Thyroid gland (tissue), 4 donors: ENCODE measurements around the gene GPC1. TPM values are rescaled to one million over a fixed set of nuclear protein-coding genes. Genes with fewer than 3 reads are reported as not detected.

ENCODE experiments used
- DNase-seq, 2 donors: peaks; one replicate each; pipeline ENCODE4 v3.0.0-alpha.2; 2019
- H3K27ac ChIP-seq, 3 donors: fragments of 200-600 bp; sonication (generic); 1 replicate in 2 of 3; 2 replicates in 1 of 3; pipeline ENCODE4 v1.5.1; 2016 to 2019; ENCODE audit warnings: mild to moderate bottlenecking in 1 of 3, moderate library complexity in 1 of 3
- H3K27me3 ChIP-seq: fragments of 200-600 bp; sonication (generic); one replicate; pipeline ENCODE4 v1.5.1; 2019
- H3K36me3 ChIP-seq, 2 donors: fragments of 200-600 bp; sonication (generic); one replicate each; pipeline ENCODE4 v1.5.1; 2016 to 2019
- H3K4me1 ChIP-seq, 2 donors: fragments of 200-600 bp; sonication (generic); one replicate each; pipeline ENCODE4 v1.5.1; 2017 to 2019
- H3K4me3 ChIP-seq, 3 donors: fragments of 200-600 bp; sonication (generic); replicated peaks in 1 of 3; 1 replicate in 2 of 3; 2 replicates in 1 of 3; pipeline ENCODE4 v1.5.1; 2016; ENCODE audit warnings: mild to moderate bottlenecking in 1 of 3
- H3K9me3 ChIP-seq: fragments of 200-600 bp; sonication (generic); one replicate; pipeline ENCODE4 v1.5.1; 2017
- CTCF ChIP-seq, 6 experiments: fragments of 200-600 bp in 3 of 6; fragments of 450-650 bp in 3 of 6; sonication (generic) in 3 of 6; IDR thresholded peaks; one replicate each; pipeline ENCODE4 v1.5.1; 2016 to 2019; ENCODE audit warnings: antibody characterized with exemption in 6 of 6, mild to moderate bottlenecking in 2 of 6, inconsistent platforms in 1 of 6, moderate library complexity in 1 of 6
- POLR2A ChIP-seq, 2 donors: fragments of 450-650 bp; IDR thresholded peaks; one replicate each; pipeline ENCODE4 v1.6.1; 2017; ENCODE audit warnings: antibody characterized with exemption in 2 of 2, mild to moderate bottlenecking in 2 of 2, moderate library complexity in 1 of 2
- WGBS, 2 donors: methylation state at CpG; one replicate each; pipeline ENCODE4 v1.1.5; 2017; 5-methylcytosine and 5-hydroxymethylcytosine counted together
- intact Hi-C: fragments of 100-400 bp; cut with DNase I; formaldehyde crosslinking; loops from one replicate; pipeline ENCODE4 v1.15.1; 2023
- total RNA-seq, 4 donors: library from RNA; depleted of rRNA; stranded (reverse); fragments of >200 nt; gene quantifications; one replicate each; pipeline ENCODE4 v1.2.3, GENCODE V29; 2016

The GPC1 gene
- total RNA-seq, 4 donors from 2014 or later: 14.1 to 35.5 (median 26.8) TPM

GRCh38 chr2:240439698-240440151 lies 4.3 kb downstream of the GPC1 start:
- 91 to 98% methylated on average over 8 to 13 of the region's 15 CpGs for WGBS, 2 donors
- no peaks in the 10 kb centered on the region for H3K36me3 ChIP-seq
- TF ChIP-seq POLR2A (IDR thresholded peaks at IDR 0.05) (no peak), CTCF (IDR thresholded peaks at IDR 0.05) (no peak)
- H3K9me3 ChIP-seq: no peaks in the 10 kb centered on the region
- DNase-seq: no peak
- H3K27me3 ChIP-seq: no peaks in the 10 kb centered on the region
- intact Hi-C loops: loop anchor here (2.0 kb wide), 1 partner anchor 207 kb away; no protein-coding TSS in a partner anchor
- H3K27ac ChIP-seq: no peak overlapping the region
- H3K4me1 ChIP-seq: peaks cover 18 to 26% of the 10 kb centered on the region in 2 donors
- no peak overlapping the region for H3K4me3 ChIP-seq

GRCh38 chr2:240440251-240440650 lies 4.8 kb downstream of the GPC1 start:
- H3K4me1 ChIP-seq: peaks cover 18 to 24% of the 10 kb centered on the region in 2 donors
- WGBS, 2 donors: 92 to 94% methylated on average over 10 of the region's 12 CpGs

GRCh38 chr2:240440704-240441320 lies 5.3 kb downstream of the GPC1 start:
- intact Hi-C loops: no loop called here
- no peak overlapping the region for H3K27ac ChIP-seq
- H3K4me3 ChIP-seq: no peak overlapping the region
- DNase-seq: no peak
- H3K9me3 ChIP-seq: no peaks in the 10 kb centered on the region
- no peak for TF ChIP-seq CTCF (IDR thresholded peaks at IDR 0.05)
- TF ChIP-seq POLR2A (IDR thresholded peaks at IDR 0.05): no peak
- WGBS, 2 donors: 90 to 100% methylated on average over 4 to 6 of the region's 18 CpGs
- H3K36me3 ChIP-seq: no peaks in the 10 kb centered on the region
- no peaks in the 10 kb centered on the region for H3K27me3 ChIP-seq
- peaks cover 18 to 24% of the 10 kb centered on the region in 2 donors for H3K4me1 ChIP-seq

More at GRCh38 chr2:240440251-240440650, 4.8 kb downstream of the GPC1 start:
- H3K9me3 ChIP-seq: no peaks in the 10 kb centered on the region
- no peak for TF ChIP-seq CTCF (IDR thresholded peaks at IDR 0.05)
- TF ChIP-seq POLR2A (IDR thresholded peaks at IDR 0.05): no peak
- no peak for DNase-seq
- H3K27me3 ChIP-seq: no peaks in the 10 kb centered on the region
- no peaks in the 10 kb centered on the region for H3K36me3 ChIP-seq
- intact Hi-C loops: no loop called here
- no peak overlapping the region for H3K27ac ChIP-seq
- no peak overlapping the region for H3K4me3 ChIP-seq

GRCh38 chr2:240441326-240441992 lies 6.0 kb downstream of the GPC1 start:
- no peak overlapping the region for H3K4me3 ChIP-seq
- no peaks in the 10 kb centered on the region for H3K36me3 ChIP-seq
- no peaks in the 10 kb centered on the region for H3K27me3 ChIP-seq
- no peak overlapping the region for H3K27ac ChIP-seq
- peaks cover 17 to 19% of the 10 kb centered on the region in 2 donors for H3K4me1 ChIP-seq
- no peaks in the 10 kb centered on the region for H3K9me3 ChIP-seq
- DNase-seq: no peak
- WGBS, 2 donors: 92 to 94% methylated on average over 8 to 10 of the region's 27 CpGs
- TF ChIP-seq CTCF (IDR thresholded peaks at IDR 0.05) (no peak), POLR2A (IDR thresholded peaks at IDR 0.05) (no peak)
- intact Hi-C loops: no loop called here

- no peaks in the 10 kb centered on the region for H3K27me3 ChIP-seq
- no peak for TF ChIP-seq POLR2A (IDR thresholded peaks at IDR 0.05)
- no peaks in the 10 kb centered on the region for H3K36me3 ChIP-seq
- H3K4me3 ChIP-seq: no peak overlapping the region
- no peaks in the 10 kb centered on the region for H3K9me3 ChIP-seq
- no peak overlapping the region for H3K27ac ChIP-seq
- H3K4me1 ChIP-seq: peaks cover 12 to 14% of the 10 kb centered on the region in 2 donors
- intact Hi-C loops: no loop called here
- no peak for DNase-seq
- 91 to 92% methylated on average over 12 to 13 of the region's 17 CpGs for WGBS, 2 donors
Measured at GRCh38 chr2:240441993-240442411, 6.5 kb downstream of the GPC1 start.
